ENCODE results near the gene RPS6KC1. TPM values are rescaled to one million over a fixed set of nuclear protein-coding genes. Genes with fewer than 3 reads are reported as not detected.

RPS6KC1 gene
- total RNA-seq, 1 experiment from 2014 or later: 16.9 TPM

- Mint-ChIP-seq H3K27me3 (ENCODE audit: low read depth) (no peaks in the 10 kb centered on the region), H3K9me3 (no peaks in the 10 kb centered on the region), H3K4me1 (no peaks in the 10 kb centered on the region), H3K4me3 (no peak overlapping the region), H3K36me3 (ENCODE audit: insufficient read depth in 1 of 3, low read depth in 3 of 3) (no peaks in the 10 kb centered on the region), H3K27ac (no peak overlapping the region)
- Histone ChIP-seq H3K4me1 (ENCODE audit: insufficient read depth, low read length) (no peaks in the 10 kb centered on the region), H3K27ac (ENCODE audit: insufficient read length, low read depth, low read length) (no peak overlapping the region), H2AK5ac (ENCODE audit: insufficient read length, low read length) (no peak overlapping the region), H3K79me2 (ENCODE audit: insufficient read depth, low read length) (no peaks in the 10 kb centered on the region), H2BK15ac (ENCODE audit: low read depth, low read length) (no peak overlapping the region), H3K18ac (ENCODE audit: insufficient read length, low read depth, low read length) (no peak overlapping the region), H3K4ac (ENCODE audit: low read depth, low read length) (no peak overlapping the region), H3K23ac (ENCODE audit: insufficient read length, low read depth, low read length) (no peak overlapping the region), H4K5ac (ENCODE audit: insufficient read length, low read depth, low read length) (no peak overlapping the region), H3K4me2 (ENCODE audit: insufficient read depth, insufficient read length, low read length) (no peak overlapping the region), H3K27me3 (ENCODE audit: insufficient read depth, low read length) (no peaks in the 10 kb centered on the region), H2AFZ (ENCODE audit: low read length) (no peak overlapping the region), H3T11ph (ENCODE audit: low read length) (no peak overlapping the region), H3K14ac (ENCODE audit: insufficient read depth, low read length) (no peak overlapping the region), H2BK20ac (ENCODE audit: low read depth, low read length, poor library complexity, severe bottlenecking) (no peak overlapping the region), H4K20me1 (ENCODE audit: control insufficient read depth, insufficient read depth, insufficient read length) (no peaks in the 10 kb centered on the region), H4K91ac (ENCODE audit: insufficient read length, low read depth, low read length) (no peak overlapping the region), H4K8ac (replicated peaks; ENCODE audit: insufficient read length, low read depth, low read length) (no peak overlapping the region), H3K9ac (ENCODE audit: extremely low read depth, insufficient read length, low read length) (no peak overlapping the region), H3K79me1 (ENCODE audit: insufficient read depth, low read depth, low read length, poor library complexity, severe bottlenecking) (no peaks in the 10 kb centered on the region), H2BK5ac (ENCODE audit: insufficient read length, low read length) (no peak overlapping the region), H2BK12ac (ENCODE audit: insufficient read length, low read depth, low read length) (no peak overlapping the region), H3K23me2 (ENCODE audit: insufficient read length, low read depth, low read length, poor library complexity, severe bottlenecking) (no peaks in the 10 kb centered on the region), H2BK120ac (ENCODE audit: low read depth, low read length, poor library complexity, severe bottlenecking) (no peak overlapping the region), H3K9me3 (ENCODE audit: control insufficient read depth, low read depth, low read length) (no peaks in the 10 kb centered on the region), H3K56ac (ENCODE audit: insufficient read length, low read depth, low read length) (no peak overlapping the region)
- no peak for TF ChIP-seq CTCF (conservative IDR thresholded peaks at IDR 0.05)
- no peak for DNase-seq
- WGBS (ENCODE audit: extremely low coverage, insufficient read length, low lambda C conversion rate): no CpG with 5 or more reads among the region's 3 CpGs
Observed at GRCh38 chr1:213123087-213123486, 72.0 kb downstream of the RPS6KC1 start.

Measured in H9 (cell line).